NCI-H2081 (cell line): Measurements from ENCODE around the gene PHYHD1.

Experiments
- DNase-seq, 2 experiments: peaks; one replicate each; lab custom pipeline; 2025; lab: John Stamatoyannopoulos, UW

Gene PHYHD1

DNA sequence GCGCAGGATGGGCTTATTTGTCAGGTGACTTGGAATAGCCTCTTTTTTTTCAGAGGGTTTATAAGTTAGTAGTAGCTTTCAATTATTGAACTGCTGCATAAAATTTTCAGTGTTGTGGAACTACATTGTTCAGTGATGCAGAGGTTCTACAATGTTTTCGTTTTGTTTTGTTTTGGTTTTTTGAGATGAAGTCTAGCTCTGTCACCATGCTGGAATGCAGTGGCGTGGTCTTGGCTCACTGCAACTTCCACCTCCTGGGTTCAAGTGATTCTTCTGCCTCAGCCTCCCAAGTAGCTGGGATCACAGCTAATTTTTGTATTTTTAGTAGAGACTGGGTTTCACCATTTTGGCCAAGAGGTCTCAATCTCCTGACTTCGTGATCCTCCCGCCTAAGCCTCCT lies 48.7 kb downstream of the PHYHD1 start:
- DNase-seq: no peak

GRCh38 chr9:128972956-128973355 lies 52.2 kb downstream of the PHYHD1 start:
- no peak for DNase-seq

- DNase-seq: no peak
These were observed 58.3 kb downstream of the PHYHD1 start for GRCh38 chr9:128979111-128979510.

- DNase-seq: no peak
These were observed 62.8 kb downstream of the PHYHD1 start for GRCh38 chr9:128983536-128983935.

DNA sequence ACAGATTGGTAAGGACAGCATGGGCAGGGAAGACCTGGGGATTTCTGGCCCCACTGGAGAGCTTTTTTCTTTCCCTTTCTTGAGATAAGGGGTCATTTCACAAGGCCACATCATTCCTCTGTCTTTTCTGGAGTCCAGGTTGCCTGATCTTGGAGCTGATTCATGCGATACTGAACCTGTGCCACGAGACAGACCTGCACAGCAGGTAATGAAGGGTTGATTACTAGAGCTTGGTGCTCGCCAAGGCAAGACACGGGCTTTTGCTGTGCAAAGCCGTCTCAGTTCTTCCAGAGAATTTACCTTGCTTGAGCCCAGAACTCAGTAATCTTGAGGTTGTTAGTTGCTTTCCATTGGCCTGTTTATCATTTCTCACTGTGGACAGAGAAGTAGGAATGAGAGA lies 65.9 kb downstream of the PHYHD1 start:
- DNase-seq: no peak

GRCh38 chr9:128987805-128988204 lies 67.0 kb downstream of the PHYHD1 start:
- DNase-seq: no peak
